ENCODE measurements around the gene ZNF599.

GRCh38 chr19:34722353-34722752, 50.7 kb downstream of the ZNF599 start:
- TF ChIP-seq EP300 (conservative IDR thresholded peaks at IDR 0.05; ENCODE audit: poor library complexity, severe bottlenecking) (no peak), POLR2AphosphoS5 (IDR thresholded peaks at IDR 0.05) (no peak)
